Effector CD4-positive, alpha-beta T cell (primary cell): ENCODE measurements around the gene GMIP.

ENCODE experiments used
- DNase-seq: peaks from one replicate; pipeline ENCODE4 v3.0.0-alpha.2; 2020

The GMIP gene

DNA sequence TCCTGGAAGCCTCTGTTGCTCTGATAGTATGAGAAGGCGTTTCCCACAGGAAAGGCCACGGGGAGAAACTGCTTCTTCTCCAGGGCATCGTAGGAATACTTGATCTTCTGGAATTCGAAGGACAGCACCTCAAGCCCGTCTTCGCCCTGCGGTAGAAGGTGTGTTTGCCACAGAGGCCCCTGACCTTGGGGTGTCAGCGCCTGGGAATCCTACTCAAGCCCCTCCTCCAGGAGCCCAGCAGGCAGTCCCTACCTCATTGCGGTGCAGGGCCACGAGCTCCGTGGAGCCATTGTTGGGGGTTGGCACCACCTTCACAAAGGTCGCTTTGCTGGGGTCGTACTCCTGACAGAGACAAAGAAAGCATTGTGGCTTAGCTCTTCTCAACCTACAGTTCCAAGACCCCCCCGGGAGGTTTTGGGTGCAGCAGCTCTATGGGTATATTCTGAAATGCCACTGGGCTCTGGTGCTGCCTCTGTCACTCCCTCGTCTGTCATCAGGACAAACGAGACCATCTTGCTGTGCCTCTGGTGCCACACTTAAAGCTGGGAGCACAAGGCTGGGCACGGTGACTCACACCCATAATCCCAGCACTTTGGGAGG, 16.3 kb upstream of the GMIP start:
- DNase-seq, result no peak

DNA sequence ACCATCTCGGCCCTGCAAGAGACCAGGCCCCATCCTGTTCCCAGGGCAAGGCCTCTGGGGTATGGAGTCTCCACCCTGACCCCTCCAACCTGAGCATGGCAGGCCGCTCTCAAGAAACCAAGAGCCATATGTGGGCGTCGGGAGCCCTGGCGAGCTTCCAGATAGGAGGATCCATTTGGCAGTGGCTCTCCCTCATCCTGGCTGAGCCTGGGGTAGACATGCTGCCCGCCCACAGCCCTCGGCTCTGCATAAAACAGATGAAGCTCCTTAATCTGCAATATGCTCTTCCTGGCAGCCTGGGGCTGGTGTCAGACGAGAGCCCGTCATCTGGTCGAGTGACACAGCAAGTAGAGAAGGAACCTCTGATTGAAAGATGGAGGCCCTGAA, 13.9 kb upstream of the GMIP start:
- DNase-seq, result no peak

DNA sequence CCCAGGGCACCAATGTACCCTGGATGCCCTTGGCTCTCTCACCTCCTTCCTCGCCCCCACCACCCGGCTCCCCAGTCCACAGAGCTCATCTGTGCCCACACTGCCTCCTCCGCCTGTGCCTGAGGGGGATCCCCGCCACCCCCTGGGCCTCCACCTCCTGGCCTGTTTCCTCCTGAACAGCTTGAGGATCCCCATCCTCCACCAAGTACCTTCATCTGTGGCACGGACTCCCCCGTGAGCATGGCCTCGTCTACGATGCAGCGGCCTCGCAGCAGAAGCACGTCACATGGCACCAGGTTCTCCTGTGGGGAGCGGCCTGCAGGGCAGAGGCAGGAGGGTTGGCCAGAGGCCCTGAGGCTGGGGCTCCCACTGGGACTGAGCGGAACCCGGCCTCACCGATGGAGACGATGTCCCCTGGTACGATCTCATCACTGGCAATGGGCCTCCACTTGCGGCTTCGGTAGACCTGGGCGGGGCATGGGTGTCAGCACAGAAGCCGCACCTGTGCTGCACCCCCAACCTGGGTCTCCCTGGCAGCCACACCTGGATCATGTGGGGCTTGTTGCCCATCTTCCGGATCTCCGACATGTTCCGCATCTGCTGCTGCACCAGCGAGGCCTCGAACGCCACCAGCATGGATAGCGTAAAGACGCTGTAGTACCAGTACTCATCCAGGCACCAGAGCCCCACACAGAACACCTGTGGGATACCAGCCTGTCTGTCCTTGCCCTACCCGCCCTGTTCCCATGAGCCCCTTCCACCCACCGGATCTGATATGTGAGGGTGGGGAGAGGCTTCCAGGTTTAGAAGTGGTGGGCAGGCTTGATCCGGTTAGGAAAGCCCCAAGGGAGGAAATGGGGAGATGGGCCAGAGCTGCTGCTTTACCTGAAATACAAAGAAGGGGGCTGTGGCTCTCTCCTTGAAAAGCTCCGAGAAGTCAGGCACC, 13.3 kb upstream of the GMIP start:
- DNase-seq, result no peak

DNA sequence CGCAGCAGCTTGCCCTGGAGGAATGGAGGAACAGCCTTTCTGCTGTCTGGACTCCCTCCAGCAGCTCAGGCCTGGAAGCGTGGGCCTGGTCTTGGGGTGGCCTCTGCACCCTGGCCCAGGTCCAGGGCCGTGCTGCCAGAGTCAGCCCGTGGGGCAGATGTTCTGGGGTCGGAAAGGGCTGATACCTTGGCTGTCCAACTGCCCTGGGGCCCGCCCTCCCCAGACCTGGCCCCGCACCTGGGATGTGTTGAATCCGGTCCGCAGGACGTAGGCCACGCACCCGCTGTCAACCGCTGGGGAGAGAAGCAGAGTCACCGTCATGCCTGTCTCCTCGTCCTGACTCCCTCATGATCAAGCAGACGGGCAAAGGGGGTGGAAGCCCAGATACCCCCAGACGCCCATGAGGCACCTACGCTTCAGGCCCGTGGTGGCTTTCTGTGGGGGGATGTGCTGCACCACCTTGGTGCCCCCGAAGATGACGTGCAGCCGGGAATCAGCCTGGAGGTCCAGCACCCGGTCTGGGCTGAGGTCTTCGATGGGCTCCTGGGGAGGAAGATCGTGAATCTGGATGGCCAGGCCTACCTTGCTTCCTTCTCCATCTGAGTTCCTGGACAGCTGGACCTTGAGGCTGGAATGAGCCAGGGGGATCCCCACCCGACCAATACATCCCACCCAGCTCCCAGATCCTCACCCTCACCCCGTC, 12.3 kb upstream of the GMIP start:
- no peak for DNase-seq

DNA sequence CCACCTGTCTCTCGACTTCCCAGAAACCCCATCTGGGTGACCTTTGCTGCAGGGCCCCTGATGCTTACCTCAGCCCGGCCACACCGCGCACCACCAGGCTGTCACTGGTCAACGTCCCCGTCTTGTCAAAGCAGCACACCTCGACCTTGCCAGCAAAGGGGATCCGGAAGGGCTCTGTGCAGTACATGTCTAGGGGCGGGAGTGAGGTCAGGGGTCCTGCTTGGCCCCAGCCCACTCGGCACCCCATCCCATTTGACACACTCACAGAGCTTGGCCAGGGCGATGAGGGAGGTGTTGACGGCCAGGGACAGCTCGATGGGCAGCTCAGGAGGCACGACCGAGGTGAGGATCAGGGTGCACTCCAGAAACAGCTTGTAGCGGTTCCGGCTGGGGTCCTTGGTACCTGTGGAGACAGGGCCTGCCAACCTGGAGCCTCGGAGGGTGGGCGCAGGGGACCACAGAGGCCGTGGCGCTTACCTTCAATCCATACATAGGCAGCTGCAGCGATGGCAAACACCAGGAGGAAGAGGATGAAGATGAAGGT, 11.7 kb upstream of the GMIP start:
- no peak for DNase-seq

DNA sequence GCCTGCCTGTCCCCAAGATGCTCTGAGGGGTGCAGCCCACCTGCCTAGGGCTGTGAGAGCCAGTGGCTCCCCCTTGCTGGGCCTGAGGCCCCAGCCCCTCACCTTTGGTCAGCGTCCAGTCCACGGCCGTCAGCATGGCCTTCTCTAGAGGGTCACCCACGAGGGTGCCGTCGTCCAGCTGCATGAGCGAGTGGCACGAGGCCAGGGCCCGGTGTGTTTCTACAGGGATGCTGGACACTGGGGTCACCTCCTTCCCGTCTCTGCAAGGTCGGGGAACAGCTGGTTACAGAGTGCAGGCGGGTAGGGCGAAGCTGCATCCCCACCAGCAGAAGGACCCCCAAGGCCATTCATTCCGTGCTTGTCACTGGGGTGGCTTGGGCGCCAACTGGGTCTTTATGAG, 11.0 kb upstream of the GMIP start:
- no peak for DNase-seq

DNA sequence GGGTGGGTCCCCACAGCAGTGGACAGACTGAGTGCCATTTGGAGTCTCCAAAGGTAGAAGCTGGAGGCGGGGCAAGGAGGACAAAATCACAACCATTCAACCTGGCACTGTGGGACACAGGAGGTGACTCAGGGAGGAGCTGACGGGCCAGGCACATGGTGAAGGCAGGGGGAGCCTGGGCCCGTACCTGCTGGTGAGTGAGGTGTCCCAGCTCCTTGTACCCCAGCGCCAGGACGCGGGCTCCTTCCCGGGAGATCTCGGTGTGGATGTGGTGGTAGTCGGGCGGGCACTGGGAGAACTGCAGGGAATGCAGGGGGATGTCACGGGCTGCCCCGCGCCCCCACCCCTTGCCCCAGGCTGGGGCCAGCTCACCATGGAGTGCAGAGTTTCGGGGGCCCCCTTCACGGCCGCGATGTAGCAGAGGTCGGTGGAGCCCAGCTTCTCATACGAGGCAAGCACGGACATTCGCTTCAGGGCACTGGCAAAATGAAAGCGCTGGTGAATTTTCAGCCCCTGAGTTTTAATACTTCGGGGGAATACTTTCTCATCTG, 10.2 kb upstream of the GMIP start:
- DNase-seq, result no peak

DNA sequence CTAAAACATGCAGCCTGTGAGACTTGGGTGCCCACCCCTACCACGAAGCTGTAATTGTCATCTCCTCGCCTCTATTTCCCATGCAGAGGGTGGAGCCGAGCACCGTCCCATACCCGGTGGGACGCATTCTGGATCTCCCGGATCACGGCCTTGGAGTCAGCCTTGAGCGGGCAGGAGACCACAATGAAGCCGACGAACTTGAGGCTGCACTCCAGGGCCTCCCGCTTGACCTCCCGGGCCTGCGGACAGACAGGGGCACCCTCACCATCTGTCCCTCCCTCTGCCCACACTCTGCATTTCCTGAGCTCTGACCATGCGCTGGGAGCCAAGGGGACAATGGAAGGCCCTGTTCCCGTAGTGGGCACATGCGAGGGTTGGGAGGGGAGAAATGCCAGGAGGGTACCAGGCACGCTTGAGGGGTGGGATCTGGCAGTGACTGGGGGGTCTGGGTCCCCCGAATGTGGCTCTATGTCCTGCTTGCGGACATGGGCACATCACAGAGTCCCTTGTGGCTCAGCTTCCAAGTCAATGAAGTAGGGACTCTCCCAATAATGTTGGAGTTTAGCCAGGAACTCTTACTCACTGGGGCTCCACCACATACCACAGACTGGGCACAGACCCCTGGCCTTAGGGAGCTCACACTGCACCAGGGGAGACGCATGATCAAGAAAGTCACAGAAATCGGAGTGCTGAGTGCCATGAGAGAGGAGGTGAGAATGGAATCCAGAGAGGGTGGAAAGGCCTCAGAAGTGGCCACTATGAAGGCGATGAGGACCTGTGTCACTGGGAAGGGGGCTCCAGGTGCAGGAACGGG, 9.2 kb upstream of the GMIP start:
- DNase-seq, result no peak

DNA sequence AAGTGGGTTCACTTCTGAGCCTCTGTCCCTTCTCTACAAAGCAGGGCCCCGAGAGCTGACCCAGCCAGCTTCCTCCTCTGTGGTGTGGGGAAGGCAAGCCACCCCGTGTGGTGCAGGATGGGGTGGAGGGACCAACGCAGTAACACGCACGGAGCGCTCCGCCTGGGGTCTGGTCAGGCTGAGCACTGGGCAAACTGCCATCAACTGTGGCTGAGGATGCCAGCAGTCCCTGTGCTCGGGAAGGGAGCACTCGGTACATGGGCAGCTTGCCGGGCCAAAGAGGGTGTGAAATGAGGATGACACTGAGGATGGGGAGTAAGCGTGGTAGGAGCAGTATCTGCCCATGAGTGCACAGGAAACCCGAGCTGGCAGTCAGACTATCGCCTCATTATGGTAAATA, 7.6 kb upstream of the GMIP start:
- no peak for DNase-seq

DNA sequence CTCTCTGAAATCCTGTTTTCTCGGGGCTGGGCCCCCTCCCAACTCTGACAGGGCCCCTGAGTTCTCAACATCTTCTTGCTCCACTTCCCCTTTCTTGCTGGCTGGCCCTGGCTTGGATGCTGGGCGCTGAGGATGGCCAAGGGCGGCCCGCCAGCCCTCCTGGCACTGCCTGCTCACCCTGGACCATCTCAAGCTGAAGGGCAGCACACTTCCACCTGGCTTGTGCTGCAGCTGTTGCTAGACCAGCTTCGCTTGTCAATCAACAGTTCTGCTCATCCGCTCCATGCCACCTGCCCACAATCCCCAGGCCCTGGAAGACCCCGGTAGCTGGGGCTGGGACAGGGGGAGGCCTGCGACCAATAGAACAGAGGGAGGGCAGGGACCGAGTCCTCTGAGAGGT, 6.9 kb upstream of the GMIP start:
- DNase-seq, result no peak

DNA sequence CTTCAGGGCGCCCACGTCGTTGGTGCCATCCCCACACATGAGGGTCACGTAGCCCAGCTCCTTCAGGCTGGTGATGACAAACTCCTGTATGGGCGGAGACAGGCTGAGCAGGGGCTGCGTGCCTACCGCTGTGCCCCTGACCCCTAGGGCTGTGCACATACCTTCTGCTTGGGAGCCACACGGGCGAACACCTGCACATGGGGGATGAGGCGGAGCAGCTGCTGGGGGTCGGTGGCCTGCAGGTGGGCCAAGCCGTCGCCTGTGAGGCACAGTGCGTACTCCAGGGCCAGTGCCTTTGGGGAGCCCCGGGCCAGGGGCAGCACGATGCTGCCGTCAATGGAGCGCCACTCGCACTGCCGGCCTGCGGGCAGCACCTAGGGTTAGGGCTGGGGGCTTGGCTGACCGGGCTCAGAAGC, 6.1 kb upstream of the GMIP start:
- no peak for DNase-seq

DNA sequence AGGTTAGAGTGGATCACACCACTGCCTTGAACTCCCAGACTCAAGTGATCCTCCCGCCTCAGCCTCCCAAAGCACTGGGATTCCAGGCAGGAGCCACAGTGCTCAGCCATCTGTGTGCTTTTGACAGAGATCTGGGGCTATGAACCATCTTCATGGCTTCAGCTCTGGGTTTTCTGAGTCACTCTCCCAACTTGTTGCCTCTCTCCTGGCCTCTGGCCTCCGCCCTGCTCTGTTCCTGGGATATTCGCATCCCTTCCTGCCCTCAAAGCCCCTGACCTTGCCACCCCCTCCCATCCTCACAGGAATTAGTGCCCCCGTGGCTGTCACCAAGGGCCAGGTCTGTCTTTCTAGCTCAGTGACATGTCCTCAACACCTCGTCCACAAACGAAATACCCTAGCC, 5.7 kb upstream of the GMIP start:
- DNase-seq, result no peak

DNA sequence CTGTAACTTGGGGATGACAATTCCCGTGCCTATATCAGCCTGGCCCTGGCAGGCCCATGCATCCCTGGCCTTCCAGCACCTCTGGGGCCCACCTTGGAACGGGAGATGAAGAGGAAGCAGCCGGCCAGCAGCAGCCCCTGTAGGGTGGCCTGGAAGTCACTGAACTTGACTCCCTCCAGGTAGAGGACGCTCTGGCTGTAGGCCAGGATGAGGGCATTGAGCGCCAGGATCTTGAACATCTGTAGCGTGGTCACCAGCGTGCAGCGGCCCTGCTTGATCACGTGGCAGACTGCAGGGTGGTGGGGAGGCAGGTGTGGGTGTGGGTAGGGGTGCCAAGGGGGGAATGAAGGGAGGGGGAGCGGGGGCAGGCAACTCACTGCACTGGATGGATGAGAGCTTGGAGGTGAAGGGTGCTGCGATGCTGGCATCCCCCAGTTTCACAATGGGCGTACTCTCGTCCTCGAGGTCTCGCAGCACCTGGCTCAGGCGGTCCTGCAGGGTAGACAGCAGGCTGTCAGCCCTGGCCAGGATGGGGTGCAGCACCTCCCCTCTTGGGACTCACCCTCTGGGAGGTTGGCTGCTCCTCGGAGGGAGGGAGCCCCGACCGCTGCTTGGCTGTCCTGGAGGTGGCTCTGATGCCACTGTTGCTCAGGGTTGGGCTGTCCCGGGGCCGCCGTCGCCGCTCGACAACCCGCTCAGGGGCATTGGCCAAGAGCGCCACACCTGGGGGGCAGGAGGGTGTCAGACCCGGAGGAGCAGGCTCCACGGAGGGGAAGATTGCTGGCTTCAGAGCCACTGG, 3.8 kb upstream of the GMIP start:
- no peak for DNase-seq

DNA sequence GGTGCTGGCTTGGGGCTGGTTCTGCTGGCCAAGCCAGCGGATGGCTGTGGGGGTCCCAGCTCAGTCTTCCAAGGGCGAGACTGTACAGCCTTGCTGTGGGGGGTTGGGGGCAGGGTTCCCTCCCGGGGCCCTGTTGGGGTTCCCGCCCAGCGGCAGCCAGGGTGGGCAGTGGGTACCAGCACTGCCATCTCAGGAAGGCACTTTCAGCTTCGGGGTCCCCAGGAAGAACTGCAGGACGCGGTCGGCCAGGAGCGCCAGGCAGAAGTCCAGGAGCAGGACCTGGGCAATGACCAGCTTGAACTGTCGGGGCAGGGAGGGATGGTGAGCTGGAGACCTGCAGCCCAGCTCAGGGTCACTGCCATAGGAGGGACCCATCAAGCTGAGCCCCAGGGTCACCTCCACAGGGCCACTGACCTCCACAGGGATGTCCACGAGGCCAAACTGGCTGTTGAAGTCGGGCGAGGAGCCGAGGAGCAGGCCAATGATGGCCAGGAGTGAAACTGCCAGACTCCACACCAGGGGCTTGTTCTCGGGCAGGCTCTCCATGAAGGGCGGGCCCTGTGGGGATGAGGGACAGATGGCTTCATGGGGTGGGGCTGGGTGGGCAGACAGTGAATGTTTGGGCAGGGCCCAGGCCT, 1.9 kb upstream of the GMIP start:
- no peak for DNase-seq

DNA sequence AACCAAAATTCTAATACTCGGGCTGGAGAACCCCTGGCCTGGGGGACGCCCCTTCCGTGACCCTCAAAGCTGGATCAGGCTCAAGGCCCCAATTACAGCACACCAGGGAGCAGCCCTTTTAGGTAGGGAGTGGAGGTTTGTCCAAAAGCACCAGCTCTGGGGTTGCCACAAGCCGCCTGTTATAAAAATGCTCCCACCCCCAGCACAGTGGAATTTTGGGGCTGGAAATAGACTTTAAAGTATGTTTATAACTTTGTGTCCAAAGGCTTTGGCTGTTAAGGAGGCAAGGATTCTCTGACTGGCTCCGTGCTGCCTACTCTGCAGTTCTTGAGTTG, 564 bp upstream of the GMIP start:
- DNase-seq, result no peak

DNA sequence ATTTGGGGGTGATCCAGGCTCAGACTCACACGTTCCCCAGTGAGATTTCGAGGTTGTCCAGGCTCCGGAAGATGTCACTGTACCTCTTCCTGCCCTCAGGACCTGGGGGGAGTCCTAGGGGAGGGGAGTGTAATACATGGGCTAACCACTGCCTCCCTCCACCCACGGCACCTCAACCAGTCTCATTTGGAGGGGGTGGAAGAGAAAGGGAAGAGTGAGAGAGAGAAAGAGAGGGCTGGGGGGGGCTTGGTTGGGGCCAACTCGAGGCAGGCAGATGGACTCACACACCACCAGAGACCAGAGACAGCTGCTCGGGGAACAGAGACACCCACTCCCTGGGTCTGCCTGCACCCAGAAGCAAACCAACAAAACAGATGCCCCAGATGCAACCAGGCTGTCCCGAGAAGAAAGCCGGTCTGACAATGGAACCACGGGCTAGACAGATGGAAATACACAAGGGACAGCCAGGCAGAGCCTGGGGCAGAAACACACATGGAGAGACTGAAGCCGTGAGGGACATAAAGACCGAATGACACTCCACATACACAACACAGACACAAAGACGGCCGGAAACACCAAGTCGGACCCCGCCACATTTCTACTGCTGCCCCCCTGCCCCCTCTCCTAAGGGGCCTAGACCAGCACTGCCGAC, 825 bp downstream of the GMIP start:
- no peak for DNase-seq

DNA sequence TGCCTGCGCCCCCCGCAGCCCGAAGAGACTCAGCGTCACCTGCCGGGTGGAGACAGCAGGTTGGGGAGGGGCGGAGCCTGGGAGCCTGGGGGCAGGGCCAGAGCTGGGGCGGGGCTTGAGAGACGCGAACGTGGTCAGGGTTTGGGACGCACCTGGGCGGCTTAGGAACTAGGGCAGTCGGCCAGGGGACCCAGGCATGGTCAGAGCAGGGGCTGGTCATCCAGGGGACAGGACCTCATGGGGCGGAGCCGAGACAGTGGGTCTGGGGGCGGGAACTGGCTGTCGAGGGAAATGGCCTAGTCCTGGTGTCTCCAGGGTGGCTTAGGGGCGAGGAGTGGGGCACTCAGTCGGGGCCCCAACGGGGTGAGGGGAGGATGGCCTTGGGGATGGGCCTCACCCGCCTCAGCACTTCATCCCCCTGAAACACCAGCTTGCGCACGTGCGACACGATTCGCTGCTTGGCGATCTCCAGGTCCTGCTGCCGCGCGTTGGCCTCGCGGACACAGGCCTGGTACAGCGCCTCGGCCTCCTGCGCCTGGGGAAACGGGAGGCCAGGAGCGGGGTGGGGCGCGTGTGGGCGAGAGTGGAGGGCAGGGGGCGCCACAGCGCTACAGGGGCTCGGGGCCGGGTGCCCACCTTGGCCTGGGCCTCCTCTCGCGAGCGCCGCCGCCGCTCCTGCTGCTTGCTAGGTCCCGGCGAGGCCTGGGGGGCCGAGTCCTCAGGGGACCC, 5.8 kb downstream of the GMIP start:
- DNase-seq, result no peak

DNA sequence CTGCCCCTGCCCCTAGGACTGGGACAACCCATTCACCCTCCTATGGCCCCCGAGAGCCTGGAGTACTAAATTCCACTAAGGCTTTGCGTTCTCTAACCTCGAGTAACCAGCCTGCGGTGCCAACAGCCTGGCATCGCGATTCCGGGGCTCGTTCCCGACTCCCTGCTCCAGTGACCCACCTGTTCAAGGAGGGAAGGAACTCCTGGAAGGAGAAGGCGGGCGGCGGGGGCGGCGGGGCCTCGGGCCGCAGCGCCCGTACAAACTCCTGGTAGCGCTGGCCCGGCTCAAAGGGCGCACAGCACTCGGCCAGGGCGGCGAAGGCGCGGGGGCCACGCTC, 6.3 kb downstream of the GMIP start:
- DNase-seq, result no peak

DNA sequence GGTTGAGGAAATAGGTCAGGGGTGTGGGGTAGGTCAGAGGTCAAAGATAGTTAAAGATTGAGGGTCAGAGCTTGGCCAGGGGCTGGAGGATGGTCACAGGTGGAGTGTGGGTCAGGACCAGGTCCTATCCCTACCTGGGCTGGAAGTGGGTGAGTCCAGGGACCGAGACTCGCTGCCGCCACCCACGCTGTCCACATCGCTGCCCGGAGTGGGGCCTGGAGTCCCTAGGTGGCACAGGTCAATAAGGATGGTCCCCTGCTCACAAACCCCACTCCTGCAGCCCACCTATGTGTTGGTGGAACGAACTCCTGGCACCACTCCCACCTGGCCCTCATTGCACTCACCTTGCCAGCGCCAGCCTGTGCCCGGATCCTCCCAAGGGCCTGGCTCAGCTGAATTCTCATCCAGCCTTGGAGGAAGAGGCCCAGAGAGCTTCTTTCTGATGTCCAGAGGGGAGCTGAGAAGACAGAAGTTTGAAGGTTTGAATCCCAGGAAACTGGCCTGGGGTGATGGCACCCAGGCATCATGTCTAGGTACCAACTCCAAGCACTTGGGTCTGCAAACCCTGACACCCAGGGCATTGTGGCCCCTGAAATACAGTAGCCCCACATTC, 6.8 kb downstream of the GMIP start:
- no peak for DNase-seq

DNA sequence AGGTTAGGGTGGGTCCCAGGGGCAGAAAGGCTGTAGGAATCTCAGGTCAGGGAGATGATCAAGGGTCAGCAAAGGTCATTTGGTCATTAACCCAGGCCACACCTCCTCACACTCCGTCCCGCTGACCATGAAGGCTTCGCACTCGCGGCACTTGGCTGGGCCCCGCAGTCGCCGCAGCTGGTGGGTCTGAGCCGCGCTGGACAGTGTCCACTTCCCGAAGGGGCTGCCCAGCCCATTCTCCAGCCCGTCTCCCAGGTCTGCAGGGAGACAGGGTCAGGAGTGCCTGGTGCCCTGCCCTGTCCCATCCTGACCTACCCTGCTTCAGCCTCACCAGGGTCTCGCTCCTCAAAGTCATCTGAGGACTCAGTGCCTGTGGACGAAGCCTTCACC, 8.1 kb downstream of the GMIP start:
- no peak for DNase-seq
